ENCODE measurements around the gene PYCR2. TPM values are rescaled to one million over a fixed set of nuclear protein-coding genes. Genes with fewer than 3 reads are reported as not detected.
A peak's percentile ranks its signal among the peaks of the same experiment; 100 is the strongest.

PYCR2 gene
- total RNA-seq, 1 donor from 2014 or later = 54.8 TPM

GRCh38 chr1:225892307-225892706 is 31.7 kb downstream of the PYCR2 start:
- no peak for TF ChIP-seq CTCF (IDR thresholded peaks at IDR 0.05; ENCODE audit: unreplicated experiment)
- Mint-ChIP-seq H3K4me1 (ENCODE audit: low read depth) (peaks cover 34% of the 10 kb centered on the region), H3K9me3 (ENCODE audit: low read depth) (no peaks in the 10 kb centered on the region)

GRCh38 chr1:225891229-225891972 is 32.6 kb downstream of the PYCR2 start:
- Mint-ChIP-seq H3K27me3 (no peaks in the 10 kb centered on the region), H3K36me3 (ENCODE audit: insufficient read depth) (peaks cover 4% of the 10 kb centered on the region), H3K4me3 (ENCODE audit: low read depth) (peak overlapping the region; percentile 45), H3K4me1 (ENCODE audit: low read depth) (peaks cover 27% of the 10 kb centered on the region), H3K27ac (peak overlapping the region; percentile 96), H3K9me3 (ENCODE audit: low read depth) (no peaks in the 10 kb centered on the region)
- no peak for TF ChIP-seq CTCF (IDR thresholded peaks at IDR 0.05; ENCODE audit: unreplicated experiment)
- DNase-seq (ENCODE audit: low spot score, unreplicated experiment) = no peak

More at GRCh38 chr1:225892307-225892706, 31.7 kb downstream of the PYCR2 start:
- H3K27ac Mint-ChIP-seq = no peak overlapping the region
- no peak for DNase-seq (ENCODE audit: low spot score, unreplicated experiment)
- no peak overlapping the region for H3K4me3 Mint-ChIP-seq (ENCODE audit: low read depth)
- H3K36me3 Mint-ChIP-seq (ENCODE audit: insufficient read depth) = peaks cover 1% of the 10 kb centered on the region
- no peaks in the 10 kb centered on the region for H3K27me3 Mint-ChIP-seq

GRCh38 chr1:225890346-225891228 is 33.5 kb downstream of the PYCR2 start:
- peaks cover 6% of the 10 kb centered on the region for H3K36me3 Mint-ChIP-seq (ENCODE audit: insufficient read depth)
- H3K9me3 Mint-ChIP-seq (ENCODE audit: low read depth) = no peaks in the 10 kb centered on the region
- peaks cover 27% of the 10 kb centered on the region for H3K4me1 Mint-ChIP-seq (ENCODE audit: low read depth)
- no peak for DNase-seq (ENCODE audit: low spot score, unreplicated experiment)
- TF ChIP-seq CTCF (IDR thresholded peaks at IDR 0.05; ENCODE audit: unreplicated experiment) = no peak
- no peak overlapping the region for H3K4me3 Mint-ChIP-seq (ENCODE audit: low read depth)
- H3K27ac Mint-ChIP-seq = peak overlapping the region; percentile 96
- H3K27me3 Mint-ChIP-seq = no peaks in the 10 kb centered on the region

- H3K4me1 Mint-ChIP-seq (ENCODE audit: low read depth) = peaks cover 27% of the 10 kb centered on the region
- no peaks in the 10 kb centered on the region for H3K9me3 Mint-ChIP-seq (ENCODE audit: low read depth)
- H3K36me3 Mint-ChIP-seq (ENCODE audit: insufficient read depth) = peaks cover 6% of the 10 kb centered on the region
- peak overlapping the region; percentile 90 for H3K27ac Mint-ChIP-seq
- no peak for DNase-seq (ENCODE audit: low spot score, unreplicated experiment)
- no peaks in the 10 kb centered on the region for H3K27me3 Mint-ChIP-seq
- no peak overlapping the region for H3K4me3 Mint-ChIP-seq (ENCODE audit: low read depth)
- no peak for TF ChIP-seq CTCF (IDR thresholded peaks at IDR 0.05; ENCODE audit: unreplicated experiment)
Observed at GRCh38 chr1:225889743-225890142, 34.3 kb downstream of the PYCR2 start.

- Mint-ChIP-seq H3K27me3 (no peaks in the 10 kb centered on the region), H3K4me3 (ENCODE audit: low read depth) (peak within 1 kb of the TSS; percentile 63), H3K9me3 (ENCODE audit: low read depth) (no peaks in the 10 kb centered on the region), H3K4me1 (ENCODE audit: low read depth) (peaks cover 27% of the 10 kb centered on the region), H3K27ac (peak within 1 kb of the TSS; percentile 90), H3K36me3 (ENCODE audit: insufficient read depth) (peaks cover 6% of the 10 kb centered on the region)
- no peak for DNase-seq (ENCODE audit: low spot score, unreplicated experiment)
- TF ChIP-seq CTCF (IDR thresholded peaks at IDR 0.05; ENCODE audit: unreplicated experiment) = no peak
Observed at GRCh38 chr1:225888898-225889601, 35.0 kb downstream of the PYCR2 start, which contains the start of gene LEFTY1. Gene LEFTY1, minus strand, starts transcription at chr1:225889146. Its CDS starts 80 bp downstream, at chr1:225889066.

All from progenitor cell of endocrine pancreas (in vitro differentiated cells).